Loucy (cell line): ENCODE data around the gene CCDC83.

ENCODE experiments used
- H2AFZ ChIP-seq: fragments of 200-600 bp; sonication (generic); 2 replicates; pipeline ENCODE4 v1.6.0; 2016; ENCODE audit warnings: antibody characterized with exemption, mild to moderate bottlenecking, low read length, moderate library complexity
- H3F3A ChIP-seq: fragments of 200-600 bp; 2 replicates; pipeline ENCODE4 v1.6.0; 2016; ENCODE audit warnings: antibody characterized with exemption, low read depth, mild to moderate bottlenecking
- H3K27me3 ChIP-seq: fragments of 200-600 bp; sonication (generic); 2 replicates; pipeline ENCODE4 v1.6.1; 2014; ENCODE audit warnings: low read length, mild to moderate bottlenecking; ENCODE audit not compliant: insufficient read depth, poor library complexity, severe bottlenecking
- H3K36me3 ChIP-seq: fragments of 200-600 bp; sonication (generic); 2 replicates; pipeline ENCODE4 v1.6.1; 2016; ENCODE audit warnings: low read length; ENCODE audit not compliant: insufficient read depth
- H3K4me1 ChIP-seq: fragments of 200-600 bp; sonication (generic); 2 replicates; pipeline ENCODE4 v1.5.1; 2014; ENCODE audit warnings: low read length, mild to moderate bottlenecking; ENCODE audit not compliant: insufficient read depth, poor library complexity, severe bottlenecking
- H3K4me2 ChIP-seq: fragments of 200-600 bp; sonication (generic); 2 replicates; pipeline ENCODE4 v1.6.0; 2014; ENCODE audit warnings: antibody characterized with exemption, low read length, low read depth, mild to moderate bottlenecking; ENCODE audit not compliant: poor library complexity, severe bottlenecking
- H3K4me3 ChIP-seq: fragments of 200-600 bp; sonication (generic); 2 replicates; pipeline ENCODE4 v1.5.1; 2014; ENCODE audit warnings: low read length, mild to moderate bottlenecking, mixed read lengths; ENCODE audit not compliant: poor library complexity, severe bottlenecking
- H3K79me2 ChIP-seq: fragments of 200-600 bp; sonication (generic); 2 replicates; pipeline ENCODE4 v1.6.1; 2014; ENCODE audit warnings: low read length; ENCODE audit not compliant: insufficient read depth
- H3K9ac ChIP-seq: fragments of 200-600 bp; sonication (generic); 2 replicates; pipeline ENCODE4 v1.6.0; 2014; ENCODE audit warnings: mild to moderate bottlenecking, low read depth, low read length, moderate library complexity; ENCODE audit not compliant: poor library complexity, severe bottlenecking
- H3K9me2 ChIP-seq: fragments of 200-600 bp; sonication (generic); replicated peaks from 2 replicates; pipeline ENCODE4 v1.6.1; 2016; ENCODE audit warnings: low read depth, low read length, mixed read lengths
- H3K9me3 ChIP-seq: fragments of 200-600 bp; sonication (generic); 2 replicates; pipeline ENCODE4 v1.6.1; 2014; ENCODE audit warnings: mild to moderate bottlenecking, antibody characterized with exemption, low read length, low read depth; ENCODE audit not compliant: insufficient read depth
- H4K20me1 ChIP-seq: fragments of 200-600 bp; sonication (generic); 2 replicates; pipeline ENCODE4 v1.6.0; 2014; ENCODE audit warnings: antibody characterized with exemption, low read length, mild to moderate bottlenecking; ENCODE audit not compliant: insufficient read depth, poor library complexity, severe bottlenecking
- EZH2phosphoT487 ChIP-seq: fragments of 200-600 bp; IDR thresholded peaks from 2 replicates; pipeline ENCODE4 v1.6.1; 2018; ENCODE audit warnings: antibody characterized with exemption, mild to moderate bottlenecking, moderate library complexity, borderline replicate concordance
- TF ChIP-seq, protein P1 (sequence below): fragments of 200-600 bp; sonication (generic); conservative IDR thresholded peaks from 2 replicates; pipeline ENCODE4 v1.5.1; 2014; ENCODE audit warnings: mild to moderate bottlenecking, antibody characterized with exemption, low read length

Gene CCDC83

DNA sequence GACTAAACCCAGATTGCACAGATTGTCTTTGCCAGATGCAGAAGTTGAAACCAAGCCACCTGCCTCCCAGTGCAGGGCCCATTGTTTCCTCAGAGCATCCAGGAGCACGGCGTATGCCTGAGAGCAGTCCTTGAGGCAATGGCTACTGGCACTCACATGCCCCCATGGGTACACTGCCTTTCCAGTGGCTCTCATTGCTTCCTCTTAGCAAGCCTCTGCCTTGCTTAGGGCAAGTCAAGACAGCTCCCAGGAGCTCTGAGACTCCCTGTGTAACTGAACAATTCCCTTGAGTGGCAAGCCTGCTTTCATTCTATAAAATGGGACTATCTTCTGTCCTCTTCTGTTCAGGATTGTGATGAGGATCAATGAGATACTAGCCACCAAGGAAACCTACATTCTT, 48.3 kb upstream of the CCDC83 start:
- no peaks in the 10 kb centered on the region for H3K79me2 ChIP-seq
- H3K9me3 ChIP-seq: no peaks in the 10 kb centered on the region
- H3K4me1 ChIP-seq: peaks cover 13% of the 10 kb centered on the region
- TF ChIP-seq, protein P1, sequence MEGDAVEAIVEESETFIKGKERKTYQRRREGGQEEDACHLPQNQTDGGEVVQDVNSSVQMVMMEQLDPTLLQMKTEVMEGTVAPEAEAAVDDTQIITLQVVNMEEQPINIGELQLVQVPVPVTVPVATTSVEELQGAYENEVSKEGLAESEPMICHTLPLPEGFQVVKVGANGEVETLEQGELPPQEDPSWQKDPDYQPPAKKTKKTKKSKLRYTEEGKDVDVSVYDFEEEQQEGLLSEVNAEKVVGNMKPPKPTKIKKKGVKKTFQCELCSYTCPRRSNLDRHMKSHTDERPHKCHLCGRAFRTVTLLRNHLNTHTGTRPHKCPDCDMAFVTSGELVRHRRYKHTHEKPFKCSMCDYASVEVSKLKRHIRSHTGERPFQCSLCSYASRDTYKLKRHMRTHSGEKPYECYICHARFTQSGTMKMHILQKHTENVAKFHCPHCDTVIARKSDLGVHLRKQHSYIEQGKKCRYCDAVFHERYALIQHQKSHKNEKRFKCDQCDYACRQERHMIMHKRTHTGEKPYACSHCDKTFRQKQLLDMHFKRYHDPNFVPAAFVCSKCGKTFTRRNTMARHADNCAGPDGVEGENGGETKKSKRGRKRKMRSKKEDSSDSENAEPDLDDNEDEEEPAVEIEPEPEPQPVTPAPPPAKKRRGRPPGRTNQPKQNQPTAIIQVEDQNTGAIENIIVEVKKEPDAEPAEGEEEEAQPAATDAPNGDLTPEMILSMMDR: no peak
- no peak for TF ChIP-seq EZH2phosphoT487
- H3K36me3 ChIP-seq: no peaks in the 10 kb centered on the region
- H3K9ac ChIP-seq: no peak overlapping the region
- H3K4me3 ChIP-seq: no peak overlapping the region
- H4K20me1 ChIP-seq: no peaks in the 10 kb centered on the region
- H3K9me2 ChIP-seq: no peaks in the 10 kb centered on the region
- H3F3A ChIP-seq: no peaks in the 10 kb centered on the region
- H3K4me2 ChIP-seq: no peak overlapping the region
- H2AFZ ChIP-seq: no peak overlapping the region
- no peaks in the 10 kb centered on the region for H3K27me3 ChIP-seq

DNA sequence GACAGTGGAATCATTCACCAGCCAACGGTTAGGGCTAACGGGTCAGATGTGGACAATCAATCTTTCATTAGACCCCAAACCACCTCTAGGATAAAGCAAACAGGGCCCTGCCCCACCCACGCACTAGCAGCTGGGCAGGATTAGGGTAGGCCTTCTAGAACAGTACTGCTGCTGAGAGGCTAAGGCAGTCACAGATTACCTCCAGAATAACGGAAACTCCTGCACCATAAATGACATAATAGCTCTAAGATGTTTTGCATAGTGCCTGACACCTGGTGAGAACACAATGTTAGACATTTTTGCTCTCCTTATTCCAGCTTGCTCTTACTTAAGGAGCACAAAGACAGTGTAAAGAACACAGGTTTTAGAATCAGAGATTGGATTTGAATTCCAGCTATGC, 46.0 kb upstream of the CCDC83 start:
- TF ChIP-seq, protein P1: no peak
- no peak for TF ChIP-seq EZH2phosphoT487
- Histone ChIP-seq H3K4me2 (no peak overlapping the region), H3F3A (no peaks in the 10 kb centered on the region), H3K4me3 (no peak overlapping the region), H4K20me1 (no peaks in the 10 kb centered on the region), H3K9me3 (no peaks in the 10 kb centered on the region), H2AFZ (no peak overlapping the region), H3K9ac (no peak overlapping the region), H3K27me3 (no peaks in the 10 kb centered on the region), H3K36me3 (no peaks in the 10 kb centered on the region), H3K79me2 (no peaks in the 10 kb centered on the region), H3K9me2 (no peaks in the 10 kb centered on the region), H3K4me1 (peaks cover 13% of the 10 kb centered on the region)

DNA sequence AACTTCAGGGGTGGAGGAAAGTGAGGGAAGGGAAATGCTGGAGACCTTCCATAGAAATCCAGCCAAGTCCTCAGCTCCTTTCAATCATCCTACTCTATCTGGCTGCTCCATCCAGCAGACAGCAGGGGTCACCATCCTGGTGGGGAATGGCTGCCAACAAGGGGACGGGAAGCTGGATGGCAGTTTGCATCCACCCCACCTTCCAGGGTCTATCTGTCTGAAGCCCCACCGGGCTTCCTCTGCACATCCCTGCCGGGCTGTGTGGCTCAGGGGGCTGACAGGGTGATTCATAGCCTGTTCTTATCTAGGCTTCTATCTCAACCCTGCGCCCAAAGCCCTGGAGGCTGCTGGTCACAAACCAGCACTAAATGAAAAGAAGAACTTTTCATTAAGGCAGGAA, 45.3 kb upstream of the CCDC83 start:
- TF ChIP-seq, protein P1: peak; percentile 44
- TF ChIP-seq EZH2phosphoT487: no peak
- H2AFZ ChIP-seq: peak overlapping the region; percentile 30; the same call in 1 of the 2 replicates
- H3K36me3 ChIP-seq: no peaks in the 10 kb centered on the region
- H3K9ac ChIP-seq: no peak overlapping the region
- no peaks in the 10 kb centered on the region for H4K20me1 ChIP-seq
- H3K4me1 ChIP-seq: peaks cover 13% of the 10 kb centered on the region
- no peaks in the 10 kb centered on the region for H3K9me2 ChIP-seq
- peak overlapping the region; percentile 35 for H3K4me2 ChIP-seq
- H3K79me2 ChIP-seq: no peaks in the 10 kb centered on the region
- H3K9me3 ChIP-seq: no peaks in the 10 kb centered on the region
- H3K27me3 ChIP-seq: no peaks in the 10 kb centered on the region
- H3K4me3 ChIP-seq: no peak overlapping the region
- no peaks in the 10 kb centered on the region for H3F3A ChIP-seq
